Panc1 (cell line): Measurements from ENCODE around the gene LINC00305. TPM values are rescaled to one million over a fixed set of nuclear protein-coding genes. Genes with fewer than 3 reads are reported as not detected.

Experiments used
- total RNA-seq: library from RNA; stranded (reverse); gene quantifications from one replicate; pipeline ENCODE4 v1.2.1, GENCODE V29; 2021; ENCODE audit not compliant: unreplicated experiment

LINC00305 gene
- total RNA-seq, 1 experiment from 2014 or later, result not detected

Other genes starting within 250 kb of the LINC00305 start
- not detected for gene SERPINB10, start 241.1 kb downstream of the LINC00305 start, total RNA-seq
- gene HMSD, start 199.8 kb downstream of the LINC00305 start, total RNA-seq, result 1.3 TPM
- 2.0 TPM for gene SERPINB8, start 179.0 kb downstream of the LINC00305 start, total RNA-seq